Measurements from ENCODE around the gene UBE2F. TPM values are rescaled to one million over a fixed set of nuclear protein-coding genes. Genes with fewer than 3 reads are reported as not detected.
"Not testable (repeated sequence)": the region's sequence is repeated elsewhere in the genome, so short reads cannot be mapped to it uniquely, and the experiment has no call there.

UBE2F gene
- total and polyA plus RNA-seq, 8 donors, result 6.4 to 87.0 (median 44.9) TPM; not detected in 1

DNA sequence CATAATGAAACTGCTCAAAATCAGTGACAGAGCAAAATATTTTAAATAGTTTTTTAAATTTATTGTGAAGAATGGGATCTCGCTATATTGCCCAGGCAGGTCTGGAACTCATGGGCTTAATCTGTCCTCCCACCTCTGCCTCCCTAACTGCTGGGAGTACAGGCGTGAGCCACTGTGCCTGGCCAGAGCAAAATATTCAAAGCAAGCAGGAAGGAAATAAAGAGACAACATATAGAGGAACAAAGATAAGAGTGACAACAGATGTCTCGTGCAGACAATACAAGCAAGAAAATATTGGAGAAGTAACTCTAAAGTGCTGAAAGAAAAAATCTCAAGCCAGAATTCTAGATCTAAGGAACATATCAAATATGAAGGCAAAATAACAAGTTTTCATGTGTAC lies 89.0 kb downstream of the UBE2F start:
- Histone ChIP-seq H3K4me1 (peaks cover 8 to 10% (median 9%) of the 10 kb centered on the region in 4 donors), H3K4me3 (no peak overlapping the region), H3K36me3 (no peaks in the 10 kb centered on the region), H3K27ac (no peak overlapping the region), H3K27me3 (peaks cover 0 to 16% (median 0%) of the 10 kb centered on the region in 3 donors), H3K9me3 (no peaks in the 10 kb centered on the region)
- intact Hi-C loops (cut with DNase I; ENCODE audit: low total_unique reads), result no loop called here
- TF ChIP-seq POLR2A (IDR thresholded peaks at IDR 0.05) (no peak), POLR2AphosphoS5 (IDR thresholded peaks at IDR 0.05) (no peak), EP300 (IDR thresholded peaks at IDR 0.05) (no peak)
- TF ChIP-seq, protein P1, sequence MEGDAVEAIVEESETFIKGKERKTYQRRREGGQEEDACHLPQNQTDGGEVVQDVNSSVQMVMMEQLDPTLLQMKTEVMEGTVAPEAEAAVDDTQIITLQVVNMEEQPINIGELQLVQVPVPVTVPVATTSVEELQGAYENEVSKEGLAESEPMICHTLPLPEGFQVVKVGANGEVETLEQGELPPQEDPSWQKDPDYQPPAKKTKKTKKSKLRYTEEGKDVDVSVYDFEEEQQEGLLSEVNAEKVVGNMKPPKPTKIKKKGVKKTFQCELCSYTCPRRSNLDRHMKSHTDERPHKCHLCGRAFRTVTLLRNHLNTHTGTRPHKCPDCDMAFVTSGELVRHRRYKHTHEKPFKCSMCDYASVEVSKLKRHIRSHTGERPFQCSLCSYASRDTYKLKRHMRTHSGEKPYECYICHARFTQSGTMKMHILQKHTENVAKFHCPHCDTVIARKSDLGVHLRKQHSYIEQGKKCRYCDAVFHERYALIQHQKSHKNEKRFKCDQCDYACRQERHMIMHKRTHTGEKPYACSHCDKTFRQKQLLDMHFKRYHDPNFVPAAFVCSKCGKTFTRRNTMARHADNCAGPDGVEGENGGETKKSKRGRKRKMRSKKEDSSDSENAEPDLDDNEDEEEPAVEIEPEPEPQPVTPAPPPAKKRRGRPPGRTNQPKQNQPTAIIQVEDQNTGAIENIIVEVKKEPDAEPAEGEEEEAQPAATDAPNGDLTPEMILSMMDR (IDR thresholded peaks at IDR 0.05), result no peak
- DNase-seq, result no peak
- 62 to 71% (median 68%) methylated on average over 3 of the region's 3 CpGs for WGBS, 5 donors

DNA sequence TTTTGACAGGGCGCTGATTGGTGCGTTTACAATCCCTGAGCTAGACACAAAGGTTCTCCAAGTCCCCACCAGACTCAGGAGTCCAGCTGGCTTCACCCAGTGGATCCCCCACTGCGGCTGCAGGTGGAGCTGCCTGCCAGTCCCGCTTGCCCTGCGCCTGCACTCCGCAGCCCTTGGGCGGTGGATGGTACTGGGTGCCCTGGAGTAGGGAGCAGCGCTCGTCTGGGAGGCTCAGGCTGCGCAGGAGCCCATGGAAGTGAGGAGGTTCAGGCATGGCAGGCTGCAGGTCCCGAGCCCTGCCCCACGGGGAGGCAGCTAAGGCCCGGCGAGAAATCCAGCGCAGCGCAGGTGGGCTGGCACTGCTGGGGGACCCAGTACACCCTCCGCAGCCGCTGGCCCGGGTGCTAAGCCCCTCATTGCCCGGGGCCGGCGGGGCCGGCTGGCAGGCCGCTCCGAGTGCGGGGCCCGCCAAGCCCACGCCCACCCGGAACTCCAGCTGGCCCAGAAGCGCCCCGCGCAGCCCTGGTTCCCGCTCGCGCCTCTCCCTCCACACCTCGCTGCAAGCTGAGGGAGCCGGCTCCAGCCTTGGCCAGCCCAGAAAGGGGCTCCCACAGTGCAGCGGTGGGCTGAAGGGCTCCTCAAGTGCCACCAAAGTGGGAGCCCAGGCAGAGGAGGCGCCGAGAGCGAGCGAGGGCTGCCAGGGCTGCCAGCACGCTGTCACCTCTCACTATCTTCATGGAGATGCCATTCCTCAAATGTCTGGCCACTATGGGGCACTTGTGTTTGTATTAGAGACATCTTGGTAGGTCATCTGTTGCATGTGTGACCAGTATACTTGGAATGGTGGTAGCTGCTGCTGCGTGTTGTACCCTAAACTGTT lies 91.1 kb downstream of the UBE2F start:
- H3K27me3 ChIP-seq, result peaks cover 0 to 16% (median 0%) of the 10 kb centered on the region in 3 donors
- intact Hi-C loops (cut with DNase I; ENCODE audit: low total_unique reads); H3K4me3 ChIP-seq; H3K36me3 ChIP-seq; H3K27ac ChIP-seq; H3K9me3 ChIP-seq; DNase-seq: not testable (repeated sequence)
- 88 to 93% (median 92%) methylated on average over 29 to 43 of the region's 44 CpGs for WGBS, 5 donors
- peaks cover 10 to 22% (median 16%) of the 10 kb centered on the region in 4 donors for H3K4me1 ChIP-seq

- H3K4me1 ChIP-seq, result peaks cover 10 to 22% (median 16%) of the 10 kb centered on the region in 4 donors
- 84 to 90% (median 86%) methylated on average over 3 of the region's 3 CpGs for WGBS, 5 donors
- intact Hi-C loops (cut with DNase I; ENCODE audit: low total_unique reads), result no loop called here
- TF ChIP-seq EP300 (IDR thresholded peaks at IDR 0.05) (no peak), POLR2AphosphoS5 (IDR thresholded peaks at IDR 0.05) (no peak), POLR2A (IDR thresholded peaks at IDR 0.05) (no peak)
- TF ChIP-seq, protein P1 (IDR thresholded peaks at IDR 0.05), result no peak
- DNase-seq, result no peak
- peak overlapping the region in 1 of 4 donors; percentile 95 for H3K4me3 ChIP-seq
- peaks cover 0 to 14% (median 0%) of the 10 kb centered on the region in 3 donors for H3K27me3 ChIP-seq
- H3K27ac ChIP-seq, result no peak overlapping the region
- peaks cover 0 to 5% (median 2%) of the 10 kb centered on the region in 4 donors for H3K36me3 ChIP-seq
- no peaks in the 10 kb centered on the region for H3K9me3 ChIP-seq
Observed at GRCh38 chr2:238059505-238059904, 92.7 kb downstream of the UBE2F start.

- WGBS, 5 donors, result 1 to 4% (median 2%) methylated on average over 15 to 18 of the region's 18 CpGs
Observed at GRCh38 chr2:238060096-238060541, 93.3 kb downstream of the UBE2F start.

More at GRCh38 chr2:238060096-238060541, 93.3 kb downstream of the UBE2F start:
- Histone ChIP-seq H3K27me3 (peaks cover 0 to 8% (median 0%) of the 10 kb centered on the region in 3 donors), H3K4me1 (peaks cover 10 to 22% (median 16%) of the 10 kb centered on the region in 4 donors), H3K9me3 (no peaks in the 10 kb centered on the region), H3K27ac (peak overlapping the region; percentile 87 to 93 (median 91)), H3K36me3 (peaks cover 0 to 11% (median 9%) of the 10 kb centered on the region in 4 donors), H3K4me3 (peak overlapping the region; percentile 88 to 96 (median 92))
- DNase-seq, result no peak
- no peak for TF ChIP-seq POLR2AphosphoS5 (IDR thresholded peaks at IDR 0.05)
- TF ChIP-seq POLR2A (IDR thresholded peaks at IDR 0.05), result no peak
- no peak for TF ChIP-seq EP300 (IDR thresholded peaks at IDR 0.05)
- TF ChIP-seq, protein P1 (IDR thresholded peaks at IDR 0.05), result no peak
- intact Hi-C loops (cut with DNase I; ENCODE audit: low total_unique reads), result no loop called here
